ENCODE results near the gene NPAS1. TPM values are rescaled to one million over a fixed set of nuclear protein-coding genes. Genes with fewer than 3 reads are reported as not detected.
A peak's percentile ranks its signal among the peaks of the same experiment; 100 is the strongest.

NPAS1 gene
- total RNA-seq, 2 experiments from 2014 or later = 3.4 to 8.4 TPM

- intact Hi-C loops (cut with micrococcal nuclease; ENCODE audit: unreplicated experiment) = no loop called here
- Histone ChIP-seq H3K9me2 (ENCODE audit: insufficient read depth, low read length) (no peaks in the 10 kb centered on the region), H4K20me1 (ENCODE audit: insufficient read depth, low read length) (no peaks in the 10 kb centered on the region), H3K79me2 (ENCODE audit: insufficient read depth, low read depth, low read length) (no peaks in the 10 kb centered on the region), H3K4me2 (ENCODE audit: low read length) (no peak overlapping the region), H3K9me3 (ENCODE audit: low read length) (no peaks in the 10 kb centered on the region), H3K36me3 (ENCODE audit: insufficient read depth, low read length) (no peaks in the 10 kb centered on the region), H3K4me1 (ENCODE audit: insufficient read depth, low read length, poor library complexity, severe bottlenecking) (no peaks in the 10 kb centered on the region), H3K4me3 (ENCODE audit: low read depth, low read length, poor library complexity, severe bottlenecking) (no peak overlapping the region), H3K27ac (ENCODE audit: low read depth, low read length, poor library complexity, severe bottlenecking) (no peak overlapping the region), H2AFZ (ENCODE audit: low read length) (no peak overlapping the region)
- CTCF ChIA-PET (ENCODE audit: unreplicated experiment) = no interaction called here
- DNase-seq (ENCODE audit: low spot score) = no peak
- no peak for TF ChIP-seq EZH2phosphoT487 (IDR thresholded peaks at IDR 0.05; ENCODE audit: borderline replicate concordance, low read depth, low read length)
- TF ChIP-seq CTCF (conservative IDR thresholded peaks at IDR 0.05; ENCODE audit: low read length) = no peak
- BruUV-seq (replicated peaks) = no TSS peak
- POLR2A ChIA-PET = interaction anchor here (0.7 kb wide), 1 partner anchor 335 kb away, joined by 3 read pairs; no protein-coding TSS in a partner anchor
These were observed 6.5 kb downstream of the NPAS1 start for GRCh38 chr19:47026156-47026555.

GRCh38 chr19:47026889-47027288 is 7.3 kb downstream of the NPAS1 start:
- Histone ChIP-seq H4K20me1 (ENCODE audit: insufficient read depth, low read length) (no peaks in the 10 kb centered on the region), H2AFZ (ENCODE audit: low read length) (no peak overlapping the region), H3K36me3 (ENCODE audit: insufficient read depth, low read length) (no peaks in the 10 kb centered on the region), H3K4me2 (ENCODE audit: low read length) (no peak overlapping the region), H3K9me2 (ENCODE audit: insufficient read depth, low read length) (no peaks in the 10 kb centered on the region), H3K4me3 (ENCODE audit: low read depth, low read length, poor library complexity, severe bottlenecking) (no peak overlapping the region), H3K9me3 (ENCODE audit: low read length) (no peaks in the 10 kb centered on the region), H3K79me2 (ENCODE audit: insufficient read depth, low read depth, low read length) (no peaks in the 10 kb centered on the region), H3K27ac (ENCODE audit: low read depth, low read length, poor library complexity, severe bottlenecking) (no peak overlapping the region), H3K4me1 (ENCODE audit: insufficient read depth, low read length, poor library complexity, severe bottlenecking) (no peaks in the 10 kb centered on the region)
- no TSS peak for BruUV-seq (replicated peaks)
- intact Hi-C loops (cut with micrococcal nuclease; ENCODE audit: unreplicated experiment) = no loop called here
- DNase-seq (ENCODE audit: low spot score) = no peak
- TF ChIP-seq CTCF (conservative IDR thresholded peaks at IDR 0.05; ENCODE audit: low read length) (no peak), EZH2phosphoT487 (IDR thresholded peaks at IDR 0.05; ENCODE audit: borderline replicate concordance, low read depth, low read length) (no peak)
- ChIA-PET CTCF (ENCODE audit: unreplicated experiment) (no interaction called here), POLR2A (interaction anchor here (0.7 kb wide), 1 partner anchor 336 kb away, joined by 3 read pairs; no protein-coding TSS in a partner anchor)

GRCh38 chr19:47027586-47028088 is 8.0 kb downstream of the NPAS1 start:
- intact Hi-C loops (cut with micrococcal nuclease; ENCODE audit: unreplicated experiment) = no loop called here
- H3K79me2 ChIP-seq (ENCODE audit: insufficient read depth, low read depth, low read length) = no peaks in the 10 kb centered on the region
- TF ChIP-seq CTCF (conservative IDR thresholded peaks at IDR 0.05; ENCODE audit: low read length) (no peak), EZH2phosphoT487 (IDR thresholded peaks at IDR 0.05; ENCODE audit: borderline replicate concordance, low read depth, low read length) (0 out of 2 replicates have a peak, but pooled peaks have one; percentile 27)
- H3K4me3 ChIP-seq (ENCODE audit: low read depth, low read length, poor library complexity, severe bottlenecking) = no peak overlapping the region
- BruUV-seq (replicated peaks) = no TSS peak
- ChIA-PET POLR2A (no interaction called here), CTCF (ENCODE audit: unreplicated experiment) (no interaction called here)
- no peaks in the 10 kb centered on the region for H3K9me2 ChIP-seq (ENCODE audit: insufficient read depth, low read length)
- no peak overlapping the region for H3K27ac ChIP-seq (ENCODE audit: low read depth, low read length, poor library complexity, severe bottlenecking)
- H3K4me1 ChIP-seq (ENCODE audit: insufficient read depth, low read length, poor library complexity, severe bottlenecking) = no peaks in the 10 kb centered on the region
- no peaks in the 10 kb centered on the region for H3K36me3 ChIP-seq (ENCODE audit: insufficient read depth, low read length)
- no peak for DNase-seq (ENCODE audit: low spot score)
- H2AFZ ChIP-seq (ENCODE audit: low read length) = no peak overlapping the region
- no peaks in the 10 kb centered on the region for H4K20me1 ChIP-seq (ENCODE audit: insufficient read depth, low read length)
- H3K4me2 ChIP-seq (ENCODE audit: low read length) = no peak overlapping the region
- no peaks in the 10 kb centered on the region for H3K9me3 ChIP-seq (ENCODE audit: low read length)

All from OCI-LY7 (cell line).